GM18502 (cell line): ENCODE results near the gene SBSN.
"Not testable (repeated sequence)": the region's sequence is repeated elsewhere in the genome, so short reads cannot be mapped to it uniquely, and the experiment has no call there.

Experiments used
- ATAC-seq: cut with Tn5 transposase; IDR thresholded peaks from one replicate; pipeline ENCODE4 v1.9.1; 2021; ENCODE audit warnings: mild to moderate bottlenecking; ENCODE audit not compliant: unreplicated experiment, poor library complexity

The SBSN gene

DNA sequence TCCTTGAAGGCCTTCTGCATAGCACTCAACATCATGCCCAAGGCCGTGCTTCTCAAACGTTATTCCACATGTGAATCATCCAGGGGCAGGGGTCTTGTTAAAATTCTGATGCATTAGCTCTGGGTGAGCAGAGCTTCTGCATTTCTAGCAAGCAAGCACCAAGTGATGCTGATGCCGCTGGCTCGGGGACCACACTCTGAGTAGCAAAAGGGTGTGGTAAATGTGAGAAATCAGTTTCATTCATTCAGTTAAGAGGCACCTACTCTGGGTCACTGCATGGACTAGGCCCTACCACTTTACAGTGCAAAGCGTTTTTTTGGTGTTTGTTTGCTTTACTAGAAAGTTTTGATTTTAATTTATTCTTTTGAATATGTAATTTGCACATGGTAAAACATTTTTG, 45.0 kb downstream of the SBSN start:
- no peak for ATAC-seq

DNA sequence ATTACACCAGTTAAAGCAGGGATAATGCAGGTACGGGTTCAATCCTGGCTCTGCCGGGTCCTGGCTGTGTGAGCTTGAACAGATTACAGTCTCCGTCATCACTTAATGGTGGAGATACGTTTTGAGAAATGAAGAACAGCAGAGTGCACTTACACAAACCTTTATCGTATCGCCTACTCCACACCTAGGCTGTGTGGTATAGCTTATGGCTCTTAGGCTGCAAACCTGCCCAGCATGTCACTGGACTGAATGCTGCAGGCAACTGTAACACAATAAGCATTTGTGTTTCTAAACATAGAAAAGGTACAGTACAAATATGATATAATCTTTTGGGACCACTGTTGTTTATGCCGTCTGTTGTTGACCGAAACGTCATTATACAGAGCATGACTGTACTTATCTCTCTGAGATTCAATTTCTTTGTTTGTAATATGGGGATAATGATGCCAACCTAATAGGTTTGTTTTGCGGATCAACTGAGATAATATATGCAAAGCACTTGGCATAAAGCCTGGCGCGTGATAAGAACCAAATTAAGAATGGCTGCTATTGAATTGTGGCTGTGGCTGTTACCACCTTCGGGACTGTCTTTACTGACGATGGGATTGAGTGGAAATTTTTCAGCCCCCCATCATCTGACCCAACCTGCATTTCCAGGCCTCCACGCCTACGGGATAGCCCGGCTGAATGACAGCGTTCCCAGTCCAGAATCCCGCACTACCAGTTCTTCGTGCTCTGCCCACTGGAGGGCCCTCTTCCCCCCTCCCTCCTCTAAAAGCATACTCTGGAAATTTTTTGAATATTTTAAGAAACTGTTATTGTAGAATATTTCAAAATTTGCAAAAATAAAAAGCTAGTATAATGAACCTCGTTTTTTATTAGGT, 49.1 kb downstream of the SBSN start:
- no peak for ATAC-seq

DNA sequence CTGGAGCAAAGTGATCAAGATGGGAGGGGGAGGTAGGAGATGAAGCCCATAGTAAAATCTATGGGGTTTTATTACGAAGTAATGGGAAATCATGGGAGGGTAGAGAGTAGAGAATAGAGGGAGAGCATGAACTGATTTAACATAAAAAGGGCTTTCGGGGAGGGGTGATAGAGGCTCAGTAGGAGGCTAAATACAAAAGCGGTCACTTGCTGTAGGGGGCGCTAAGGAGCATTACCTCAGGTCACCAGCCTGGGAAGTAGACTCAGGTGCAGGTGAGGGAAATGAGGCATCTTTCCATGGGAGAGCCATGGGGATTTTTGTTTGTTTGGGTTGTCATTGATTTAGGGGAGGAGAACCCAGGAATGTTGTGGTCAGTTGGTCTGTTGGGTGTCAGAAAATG, 52.0 kb downstream of the SBSN start:
- no peak for ATAC-seq

DNA sequence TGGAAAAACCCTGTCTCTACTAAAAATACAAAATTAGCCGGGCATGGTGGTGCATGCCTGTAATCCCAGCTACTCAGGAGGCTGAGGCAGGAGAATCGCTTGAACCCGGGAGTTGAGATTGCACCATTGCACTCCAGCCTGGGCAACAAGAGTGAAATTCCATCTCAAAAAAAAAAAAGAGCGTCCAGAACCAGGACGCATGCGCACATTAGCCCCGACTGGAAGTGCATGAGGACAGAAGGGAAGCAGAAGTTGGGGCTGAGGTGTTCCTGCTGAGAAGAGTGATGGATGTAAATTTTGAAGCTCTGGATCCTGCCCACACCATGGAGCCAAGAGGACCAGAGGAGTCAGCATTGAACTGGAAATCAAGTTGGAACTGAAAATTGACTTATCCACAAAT, 53.5 kb downstream of the SBSN start:
- not testable (repeated sequence) for ATAC-seq

DNA sequence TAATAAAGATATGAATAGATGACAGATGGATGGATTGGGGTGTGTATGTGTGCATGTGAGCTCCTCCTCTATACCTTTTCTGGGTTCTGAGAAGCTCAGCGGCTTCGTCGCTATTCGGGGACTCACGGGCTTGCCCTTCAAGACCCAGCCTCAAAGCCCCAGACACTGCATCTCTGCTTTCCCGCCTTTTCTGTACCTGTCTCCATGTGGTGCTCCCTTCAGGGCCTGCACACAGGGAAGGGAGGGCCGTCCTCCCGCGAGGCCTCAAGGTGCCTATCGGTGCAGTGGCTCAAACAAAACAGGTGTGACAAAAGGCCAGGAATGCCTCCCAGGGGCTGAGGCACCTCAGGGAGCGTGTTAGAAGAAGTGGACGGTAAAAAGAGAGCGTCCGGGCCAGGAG, 54.0 kb downstream of the SBSN start:
- no peak for ATAC-seq
